TTC549 (cell line): ENCODE results near the gene RIN2.

Experiments
- FAIRE-seq: peaks from 2 replicates; lab custom pipeline; 2012; peaks lifted over from hg19 to GRCh38; lab: Jason Lieb, UNC

RIN2 gene, protein sequence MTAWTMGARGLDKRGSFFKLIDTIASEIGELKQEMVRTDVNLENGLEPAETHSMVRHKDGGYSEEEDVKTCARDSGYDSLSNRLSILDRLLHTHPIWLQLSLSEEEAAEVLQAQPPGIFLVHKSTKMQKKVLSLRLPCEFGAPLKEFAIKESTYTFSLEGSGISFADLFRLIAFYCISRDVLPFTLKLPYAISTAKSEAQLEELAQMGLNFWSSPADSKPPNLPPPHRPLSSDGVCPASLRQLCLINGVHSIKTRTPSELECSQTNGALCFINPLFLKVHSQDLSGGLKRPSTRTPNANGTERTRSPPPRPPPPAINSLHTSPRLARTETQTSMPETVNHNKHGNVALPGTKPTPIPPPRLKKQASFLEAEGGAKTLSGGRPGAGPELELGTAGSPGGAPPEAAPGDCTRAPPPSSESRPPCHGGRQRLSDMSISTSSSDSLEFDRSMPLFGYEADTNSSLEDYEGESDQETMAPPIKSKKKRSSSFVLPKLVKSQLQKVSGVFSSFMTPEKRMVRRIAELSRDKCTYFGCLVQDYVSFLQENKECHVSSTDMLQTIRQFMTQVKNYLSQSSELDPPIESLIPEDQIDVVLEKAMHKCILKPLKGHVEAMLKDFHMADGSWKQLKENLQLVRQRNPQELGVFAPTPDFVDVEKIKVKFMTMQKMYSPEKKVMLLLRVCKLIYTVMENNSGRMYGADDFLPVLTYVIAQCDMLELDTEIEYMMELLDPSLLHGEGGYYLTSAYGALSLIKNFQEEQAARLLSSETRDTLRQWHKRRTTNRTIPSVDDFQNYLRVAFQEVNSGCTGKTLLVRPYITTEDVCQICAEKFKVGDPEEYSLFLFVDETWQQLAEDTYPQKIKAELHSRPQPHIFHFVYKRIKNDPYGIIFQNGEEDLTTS

DNA sequence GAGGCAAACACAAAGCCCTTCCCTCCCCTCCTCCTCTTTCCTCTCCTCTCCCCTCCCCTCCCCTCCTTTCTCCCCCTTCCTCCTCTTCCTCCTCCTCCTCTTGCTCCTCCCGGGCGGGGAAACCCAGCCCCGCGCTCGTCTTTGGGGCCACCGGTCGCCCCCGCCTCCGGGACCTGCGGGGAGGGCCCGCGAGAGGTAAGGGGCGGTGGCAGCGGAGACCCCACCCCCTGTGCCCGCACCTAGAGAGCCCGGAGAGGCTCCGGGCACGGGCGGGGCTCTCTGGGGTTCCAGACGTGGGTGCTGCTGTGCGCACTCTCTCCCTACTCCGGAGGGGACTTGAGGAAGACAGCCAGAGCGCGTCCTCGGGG is at the start of gene RIN2:
RIN2 (plus strand) TSS at position 126 of the 368 bp plus-strand sequence. CDS start 131,344 bp downstream, outside the sequence.
- no peak for FAIRE-seq

DNA sequence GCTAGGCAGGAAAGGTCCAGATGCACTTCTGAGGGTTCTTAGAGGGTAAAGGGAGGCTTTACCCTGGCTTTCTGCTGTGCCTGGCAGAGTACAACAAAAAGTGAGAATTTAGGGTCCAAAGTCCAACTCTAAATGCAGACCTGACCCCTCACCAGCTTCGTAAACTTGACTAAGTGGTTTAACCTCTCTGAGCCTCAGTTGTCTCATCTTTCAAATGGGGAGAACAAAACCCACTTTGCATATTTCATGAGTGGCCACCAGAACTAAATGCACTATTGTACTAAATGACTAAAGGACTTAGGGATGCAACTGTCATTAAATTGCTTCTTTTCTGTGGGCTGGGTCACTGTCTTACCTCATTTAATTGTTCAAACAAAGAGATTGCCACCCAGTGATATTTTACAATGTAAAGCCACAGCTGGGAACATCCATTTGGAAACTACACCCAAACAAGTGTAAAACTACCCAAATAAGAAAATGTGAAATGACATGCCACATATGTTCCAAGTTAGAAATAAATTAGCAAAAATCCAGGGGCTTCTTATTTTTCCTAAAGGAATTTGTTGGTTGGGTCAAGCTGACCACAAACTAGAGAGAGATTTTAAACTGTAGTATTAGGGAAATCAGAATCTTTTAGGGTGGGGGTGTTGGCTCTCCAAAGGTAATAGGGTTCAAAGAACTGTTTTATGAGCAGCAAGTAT is 48.3 kb upstream of the RIN2 start:
- no peak for FAIRE-seq

DNA sequence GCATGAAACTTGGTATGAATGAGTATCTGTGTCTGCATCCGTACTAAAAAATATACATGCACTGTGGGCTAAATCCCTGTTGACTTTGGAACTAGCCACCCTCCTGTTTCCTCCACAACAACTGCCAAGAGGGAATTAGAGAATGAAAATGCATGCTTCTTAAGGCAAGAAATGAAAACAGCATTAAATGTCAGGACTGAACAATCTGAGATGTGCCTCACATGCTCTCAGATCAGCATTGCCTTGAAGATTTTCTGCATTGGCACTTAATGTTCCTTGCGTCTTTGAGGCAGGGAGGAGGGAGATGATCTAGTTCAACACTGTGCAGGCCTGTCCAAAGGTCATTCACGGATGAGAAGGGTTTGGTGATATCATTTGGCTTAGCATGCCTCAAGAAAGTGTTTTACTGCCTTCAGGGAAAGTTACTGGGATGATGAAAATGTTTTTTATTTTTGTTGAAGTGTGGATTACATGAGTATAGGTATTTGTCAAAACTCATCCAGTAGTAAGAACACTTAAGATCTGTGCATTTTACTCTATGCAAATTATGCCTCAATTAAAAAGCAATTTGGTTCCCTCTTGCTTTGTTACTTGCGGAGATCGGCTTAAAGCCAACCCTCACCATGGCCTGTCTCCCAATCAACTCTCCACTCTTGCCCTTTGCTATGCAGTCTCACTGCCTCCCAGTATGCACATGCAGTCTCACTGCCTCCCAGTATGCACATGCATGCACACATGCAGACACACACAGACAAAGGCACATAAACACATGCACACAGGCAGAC is 47.5 kb upstream of the RIN2 start:
- no peak for FAIRE-seq

DNA sequence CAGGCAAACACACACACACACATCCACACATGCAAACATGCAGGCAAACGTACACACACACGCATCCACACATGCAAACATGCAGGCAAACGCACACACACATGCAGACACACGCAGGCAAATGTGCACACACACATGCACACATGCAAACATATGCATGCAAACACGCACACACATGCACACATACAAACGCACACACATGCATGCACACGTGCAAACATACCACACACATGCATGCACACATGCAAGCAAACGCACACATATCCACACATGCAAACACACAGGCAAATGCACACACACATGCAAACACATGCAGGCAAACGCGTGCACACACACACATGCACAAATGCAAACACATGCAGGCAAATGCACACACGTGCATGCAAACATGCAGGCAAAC is 46.9 kb upstream of the RIN2 start:
- no peak for FAIRE-seq

DNA sequence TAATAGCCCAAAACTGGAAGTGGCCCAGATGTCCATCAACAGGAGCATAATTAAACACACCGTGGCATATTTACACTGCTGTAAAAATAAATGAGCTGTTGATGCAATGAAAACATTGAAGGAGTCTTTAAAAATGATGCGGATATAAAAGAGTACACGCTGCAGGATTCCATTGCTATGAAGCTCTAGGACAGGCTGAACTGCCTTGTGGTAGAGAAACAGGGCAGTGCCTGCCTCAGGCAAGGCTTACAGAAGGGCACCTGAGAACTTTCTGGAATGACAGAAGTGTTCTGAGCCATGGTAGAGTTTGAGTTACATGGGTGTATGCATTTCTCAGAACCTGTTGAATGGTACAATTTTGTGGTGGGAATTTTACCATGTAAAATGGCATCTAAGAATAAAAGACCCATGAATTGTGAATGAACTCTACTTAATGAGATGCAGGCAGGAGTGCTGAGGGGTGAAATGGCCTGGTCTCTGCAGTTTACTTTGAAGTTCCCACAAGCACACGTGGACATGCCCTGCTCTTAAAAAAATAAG is 45.3 kb upstream of the RIN2 start:
- FAIRE-seq, result no peak

DNA sequence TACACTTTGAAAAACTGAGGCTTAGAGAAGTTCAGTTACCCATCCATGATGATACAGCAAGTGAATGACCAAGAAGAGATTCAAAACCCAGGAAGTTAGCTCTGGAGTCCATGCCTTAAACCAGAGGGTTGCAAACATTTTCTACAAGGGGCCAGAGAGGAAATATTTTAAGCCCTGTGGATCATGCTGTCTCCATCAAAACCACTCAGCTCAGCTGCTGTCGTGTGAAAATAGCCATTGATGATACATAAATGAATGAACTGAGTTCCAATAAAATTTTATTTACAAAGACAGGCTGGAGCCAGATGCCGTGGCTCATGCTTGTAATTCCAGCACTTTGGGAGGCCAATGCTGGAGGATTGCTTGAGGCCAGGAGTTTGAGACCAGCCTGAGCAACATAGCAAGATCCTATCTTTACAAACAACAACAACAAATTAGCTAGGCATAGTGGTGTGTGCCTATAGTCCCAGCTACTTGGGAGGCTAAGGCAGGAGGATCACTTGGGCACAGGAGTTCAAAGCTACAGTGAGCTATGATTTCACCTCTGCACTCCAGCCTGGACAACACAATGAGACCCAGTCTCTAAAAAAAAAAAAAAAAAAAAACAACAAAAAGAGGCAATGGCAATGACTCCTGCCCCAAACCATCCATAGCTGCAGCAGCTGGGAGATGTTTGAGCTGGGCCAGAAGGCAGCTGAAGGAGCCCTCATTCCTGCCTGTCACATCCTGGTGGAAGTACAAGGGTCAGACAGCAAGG is 44.1 kb upstream of the RIN2 start:
- FAIRE-seq, result no peak

DNA sequence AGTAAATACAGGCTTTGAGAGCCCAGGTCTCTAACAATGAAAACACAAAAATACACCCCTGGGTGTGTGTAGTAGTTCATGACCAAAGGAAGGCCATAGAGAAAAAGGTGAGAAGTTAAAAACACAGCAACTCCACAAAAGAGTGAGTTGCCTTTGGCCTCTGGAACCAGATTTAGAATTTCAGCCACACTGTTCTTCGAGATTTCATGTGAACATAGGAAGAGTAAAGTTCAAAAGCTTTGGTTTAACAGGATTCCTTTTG is 43.5 kb upstream of the RIN2 start:
- FAIRE-seq, result no peak

DNA sequence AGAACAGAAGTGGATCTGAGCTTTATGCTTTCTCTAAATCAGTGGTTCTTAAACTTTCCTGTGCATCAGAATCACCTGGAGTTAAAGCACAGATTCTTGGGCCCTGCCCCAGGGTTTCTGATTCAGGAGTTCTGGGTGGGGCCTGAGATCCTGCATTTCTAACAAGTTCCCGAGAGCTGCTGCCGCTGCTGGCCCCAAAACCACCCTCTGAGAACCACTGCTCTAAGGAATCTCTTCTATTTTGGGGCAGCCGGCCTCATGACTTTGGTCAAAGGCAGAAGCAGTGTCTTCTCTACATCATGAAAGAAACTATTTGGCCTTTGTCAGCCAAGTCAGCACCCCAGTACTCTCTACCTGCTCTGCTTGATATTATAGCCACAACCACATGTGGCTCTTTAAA is 42.1 kb upstream of the RIN2 start:
- no peak for FAIRE-seq

DNA sequence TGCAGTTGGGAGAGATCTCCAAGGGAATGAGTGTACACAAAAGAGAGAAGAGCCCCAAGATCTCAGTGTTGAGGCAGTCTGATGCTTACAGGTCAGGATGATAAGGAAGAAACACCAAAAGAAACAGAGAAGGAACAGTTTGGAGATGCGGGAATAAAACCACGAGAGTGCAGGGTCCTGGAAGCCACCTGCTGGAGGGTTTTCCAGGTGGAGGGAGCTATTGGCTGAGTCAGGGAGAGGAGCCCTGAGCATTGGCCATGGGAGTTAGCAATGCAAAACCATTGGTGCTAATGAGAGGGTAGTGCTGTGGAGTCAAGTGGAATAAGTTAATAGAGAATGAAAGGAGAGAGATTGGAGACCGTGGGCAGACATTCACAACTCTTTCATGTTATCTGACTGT is 39.2 kb upstream of the RIN2 start:
- FAIRE-seq, result no peak

DNA sequence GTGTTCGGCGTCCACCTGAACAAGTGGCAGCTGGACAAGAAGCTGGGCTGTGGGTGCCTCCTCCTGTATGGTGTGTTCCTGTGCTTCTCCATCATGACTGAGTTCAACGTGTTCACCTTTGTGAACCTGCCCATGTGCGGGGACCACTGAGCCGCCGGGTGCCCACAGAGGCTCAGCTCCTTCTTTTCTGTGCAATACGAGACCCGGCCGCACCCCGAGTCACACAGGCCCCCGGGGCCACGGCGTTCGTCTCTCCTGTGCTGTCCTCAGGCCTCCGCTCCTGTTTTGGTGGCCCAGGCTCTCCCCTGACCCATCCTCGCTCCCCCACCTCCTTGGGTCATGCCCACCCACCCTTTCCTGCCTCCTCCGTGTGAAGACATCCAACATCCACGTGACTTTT is 37.1 kb upstream of the RIN2 start:
- no peak for FAIRE-seq

DNA sequence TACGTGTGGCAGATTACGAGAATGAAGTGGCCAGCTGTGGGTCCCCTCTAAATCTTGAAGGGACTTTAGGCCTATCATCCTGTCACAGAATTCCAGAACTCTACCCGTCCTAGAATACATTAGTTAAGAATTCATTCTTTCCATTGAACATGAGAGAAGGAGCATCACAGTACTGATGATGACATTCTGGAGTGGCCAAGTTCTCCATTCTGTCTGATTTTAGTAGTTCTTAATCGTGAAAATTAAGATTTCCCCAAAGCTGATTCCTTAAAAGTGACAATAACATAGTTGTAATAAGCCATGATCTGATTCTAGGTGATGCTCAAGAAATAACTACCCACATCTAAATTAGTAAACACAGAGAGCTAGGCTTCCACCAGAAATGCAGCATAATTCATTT is 35.0 kb upstream of the RIN2 start:
- FAIRE-seq, result no peak

DNA sequence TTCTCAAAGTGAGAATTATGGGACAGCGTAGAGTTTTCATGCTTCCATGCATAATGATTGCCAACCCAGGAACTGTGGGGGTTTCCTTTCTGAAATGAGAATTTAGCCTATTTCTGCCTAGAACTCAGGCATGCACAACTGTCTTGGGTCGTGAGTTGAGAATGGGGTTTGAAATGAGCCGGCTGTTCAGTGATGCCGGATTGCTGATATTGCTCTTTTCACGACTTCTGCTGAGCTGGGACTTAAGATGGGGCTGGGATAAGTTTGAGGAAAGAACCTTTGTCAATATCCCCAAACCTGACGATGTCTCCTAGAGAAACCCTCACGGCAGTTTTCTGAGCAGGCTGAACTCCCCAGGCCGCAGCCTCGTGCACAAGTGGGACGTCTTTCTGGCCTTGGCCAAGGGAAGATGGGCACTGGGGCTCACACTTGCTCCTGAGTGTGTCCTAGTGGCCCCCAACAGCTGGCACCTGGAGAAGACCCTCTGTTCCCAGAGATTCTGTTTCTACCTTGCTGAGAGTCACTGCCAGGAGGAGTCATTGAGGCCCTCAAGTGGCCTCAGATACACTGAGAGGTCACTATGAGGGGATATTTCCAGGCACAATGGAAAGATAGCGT is 34.1 kb upstream of the RIN2 start:
- FAIRE-seq, result no peak

DNA sequence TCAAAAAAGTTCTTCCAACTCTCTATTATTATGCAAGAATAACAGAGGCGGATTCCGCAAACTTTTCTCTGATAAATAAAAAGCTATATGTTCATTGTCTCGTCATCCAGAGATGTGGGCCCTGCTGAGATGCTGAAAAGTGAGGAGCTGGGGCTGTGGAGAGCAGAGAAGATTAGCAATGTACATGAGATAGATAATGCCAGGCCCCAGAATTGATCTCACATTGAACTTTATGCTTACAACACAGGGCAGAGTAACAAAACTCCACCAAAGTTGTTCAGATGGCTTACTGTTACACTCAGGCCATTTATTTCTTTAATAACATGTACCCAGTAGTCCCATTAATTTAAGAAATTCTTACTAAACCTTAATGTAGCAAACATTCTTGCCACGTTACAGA is 32.7 kb upstream of the RIN2 start:
- no peak for FAIRE-seq

DNA sequence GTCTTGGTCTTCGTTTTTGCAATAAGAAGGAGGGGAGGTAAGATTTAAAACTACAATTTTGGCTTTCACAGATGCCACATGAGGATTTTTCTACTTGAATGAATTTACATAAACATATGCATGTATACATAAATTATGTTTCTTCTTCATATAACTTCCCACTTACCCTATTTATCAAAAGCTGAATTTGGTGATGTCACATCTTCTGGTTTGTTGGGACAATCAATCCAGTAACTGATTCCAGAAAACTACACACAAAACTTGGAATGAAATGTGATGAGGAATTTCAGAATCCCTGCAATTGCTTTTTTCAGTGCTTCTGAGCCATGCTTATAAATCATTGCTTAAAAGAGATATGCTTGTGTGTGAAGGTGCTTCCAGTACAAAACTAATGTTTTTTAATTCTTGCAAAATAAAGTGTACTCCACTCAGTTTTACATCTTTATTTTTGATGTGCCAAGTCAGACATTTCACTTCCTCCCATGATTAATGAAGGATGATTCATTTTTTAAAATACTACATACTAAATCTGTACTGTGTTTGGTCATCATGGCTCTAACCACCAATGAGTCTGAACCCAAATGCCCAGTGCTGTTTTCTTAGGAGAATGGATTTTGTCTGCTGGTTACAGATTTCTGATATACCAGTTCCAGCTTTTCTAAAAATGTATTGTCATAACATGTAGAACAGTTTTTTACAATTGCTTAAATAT is 32.1 kb upstream of the RIN2 start:
- FAIRE-seq, result no peak

DNA sequence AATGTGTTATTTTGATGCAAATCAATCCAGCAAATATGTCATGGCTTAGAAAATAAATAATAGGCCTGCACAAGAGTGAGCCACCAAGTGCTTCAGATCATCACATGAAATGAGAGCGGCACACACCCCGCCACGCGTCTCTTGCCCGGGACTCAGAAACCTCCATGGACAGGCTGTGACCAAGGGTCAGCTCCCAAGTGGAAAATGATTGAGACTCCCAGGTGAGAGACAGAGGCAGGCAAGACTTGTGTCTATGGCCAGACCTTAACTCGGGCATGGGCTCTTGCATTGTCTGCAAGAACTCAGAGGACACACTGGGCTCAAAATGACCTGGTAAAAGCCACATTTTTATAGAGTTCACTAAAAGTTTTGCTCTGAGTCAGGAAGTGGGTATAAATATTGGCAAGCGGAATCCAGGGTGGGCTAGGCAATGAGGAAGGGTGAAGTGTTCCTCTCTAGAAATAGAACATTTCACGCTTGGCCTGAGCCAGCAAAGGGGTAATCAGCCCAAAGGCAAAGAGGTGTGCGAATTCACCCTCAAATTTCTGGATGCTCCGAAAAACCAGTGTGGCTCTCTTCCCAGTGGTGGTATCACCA is 30.7 kb upstream of the RIN2 start:
- FAIRE-seq, result no peak

DNA sequence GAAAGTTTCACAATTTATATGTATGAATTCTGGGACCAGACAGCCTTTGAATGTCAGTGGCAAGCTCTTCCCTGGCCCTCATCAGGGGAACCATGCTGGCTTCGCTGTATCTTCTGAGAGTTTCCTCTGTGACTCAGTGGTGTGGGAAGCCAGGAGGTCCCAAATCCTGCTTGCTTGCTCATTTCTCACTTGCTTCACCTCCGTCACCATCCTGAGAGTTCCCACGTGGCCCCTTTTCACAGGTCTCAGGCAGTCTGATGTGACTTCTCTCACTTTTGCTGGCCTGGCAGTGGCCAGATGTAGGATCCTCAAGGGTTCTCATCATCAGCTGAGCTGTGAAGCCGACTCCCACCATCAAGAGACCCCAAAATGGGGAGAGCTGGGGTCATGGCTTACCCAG is 28.4 kb upstream of the RIN2 start:
- no peak for FAIRE-seq

DNA sequence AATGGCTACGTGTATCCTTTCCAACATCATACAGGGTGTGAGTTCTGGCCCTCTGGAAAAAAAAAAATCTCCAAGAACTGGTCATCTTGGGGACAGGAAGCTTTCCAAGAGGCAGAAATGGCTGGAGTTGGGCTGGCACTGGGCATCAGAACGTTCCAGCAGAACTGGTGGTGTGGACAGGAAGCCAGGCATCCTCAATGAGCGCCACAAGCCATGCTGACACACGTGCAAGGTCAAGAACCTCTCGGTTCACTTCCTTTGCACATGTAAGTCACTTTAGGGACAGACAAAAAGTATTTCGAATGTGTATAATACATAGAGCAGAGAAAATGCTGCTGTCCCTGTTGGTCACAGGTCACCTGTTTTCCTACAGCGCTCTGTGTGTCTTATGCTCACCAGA is 27.4 kb upstream of the RIN2 start:
- no peak for FAIRE-seq

DNA sequence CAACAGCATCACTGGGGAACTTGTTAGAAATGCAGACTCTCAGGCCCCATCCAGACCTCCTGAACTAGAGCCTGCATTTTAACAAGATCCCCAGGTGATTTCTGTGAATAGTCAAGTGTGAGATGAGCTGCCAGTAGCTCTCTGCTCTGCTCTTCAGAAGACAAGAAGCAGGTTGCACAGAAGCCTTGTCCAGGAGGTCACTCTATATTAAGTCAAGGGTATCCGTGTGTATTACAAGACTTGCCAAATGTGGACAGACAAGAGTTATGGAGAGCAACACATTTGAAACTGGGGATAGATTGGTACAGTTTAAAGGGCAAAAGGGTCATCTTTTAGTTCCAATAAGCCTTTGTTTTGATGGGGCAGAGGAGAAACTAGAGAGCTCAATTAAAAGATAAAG is 23.2 kb upstream of the RIN2 start:
- no peak for FAIRE-seq

DNA sequence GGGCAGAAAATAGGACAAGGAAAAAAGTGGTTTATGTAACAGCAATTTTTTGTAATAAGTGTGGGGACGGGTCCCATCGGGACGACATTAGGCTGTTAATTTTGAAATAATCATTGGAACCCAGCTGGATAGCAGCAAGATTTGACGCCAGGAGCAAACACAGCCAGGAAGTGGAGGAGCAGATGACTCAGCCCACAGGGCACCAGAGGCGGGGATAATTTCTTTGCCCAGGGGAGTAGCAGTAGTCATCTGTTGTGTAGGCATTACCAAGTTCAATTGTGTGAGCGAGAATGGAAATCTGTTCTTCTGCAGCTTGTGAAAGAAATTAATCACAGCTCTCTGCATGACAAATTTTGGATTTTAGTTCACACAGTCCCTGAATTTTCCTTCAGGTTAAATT is 22.6 kb upstream of the RIN2 start:
- no peak for FAIRE-seq

DNA sequence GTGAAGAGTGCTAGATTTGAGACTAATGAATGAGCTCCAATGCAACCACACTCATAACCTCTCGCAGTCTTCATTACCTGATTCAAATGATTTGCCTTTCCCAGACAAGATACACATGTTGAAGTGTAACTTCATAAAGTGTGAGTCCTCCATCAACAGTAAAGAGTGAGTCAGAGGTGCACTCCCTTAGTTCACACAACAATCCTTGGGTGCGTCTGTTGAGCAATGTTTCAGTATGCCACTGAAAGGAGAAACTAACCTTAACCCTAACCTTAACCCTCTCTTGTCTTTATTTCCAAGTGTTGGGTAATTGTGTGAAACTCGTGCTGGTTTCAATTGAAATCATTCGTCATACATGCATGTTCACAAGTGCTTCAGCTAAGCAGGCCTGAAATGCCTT is 21.0 kb upstream of the RIN2 start:
- no peak for FAIRE-seq
